KOPT-K1 (cell line): Measurements from ENCODE around the gene WRAP73.

ENCODE experiments used
- H3K27ac ChIP-seq: fragments of 200-600 bp; sonication (generic); 2 replicates; pipeline ENCODE4 v1.5.1; 2016; ENCODE audit warnings: antibody characterized with exemption, mild to moderate bottlenecking, low read depth, low read length; ENCODE audit not compliant: poor library complexity, severe bottlenecking
- H3K36me3 ChIP-seq: fragments of 200-600 bp; sonication (generic); 2 replicates; pipeline ENCODE4 v1.5.1; 2017; ENCODE audit warnings: antibody characterized with exemption, mild to moderate bottlenecking, low read length, moderate library complexity; ENCODE audit not compliant: insufficient read depth
- H3K9me3 ChIP-seq: fragments of 200-600 bp; sonication (generic); 2 replicates; pipeline ENCODE4 v1.5.1; 2017; ENCODE audit warnings: antibody characterized with exemption, low read length, mild to moderate bottlenecking; ENCODE audit not compliant: insufficient read depth, poor library complexity, severe bottlenecking

Gene WRAP73

DNA sequence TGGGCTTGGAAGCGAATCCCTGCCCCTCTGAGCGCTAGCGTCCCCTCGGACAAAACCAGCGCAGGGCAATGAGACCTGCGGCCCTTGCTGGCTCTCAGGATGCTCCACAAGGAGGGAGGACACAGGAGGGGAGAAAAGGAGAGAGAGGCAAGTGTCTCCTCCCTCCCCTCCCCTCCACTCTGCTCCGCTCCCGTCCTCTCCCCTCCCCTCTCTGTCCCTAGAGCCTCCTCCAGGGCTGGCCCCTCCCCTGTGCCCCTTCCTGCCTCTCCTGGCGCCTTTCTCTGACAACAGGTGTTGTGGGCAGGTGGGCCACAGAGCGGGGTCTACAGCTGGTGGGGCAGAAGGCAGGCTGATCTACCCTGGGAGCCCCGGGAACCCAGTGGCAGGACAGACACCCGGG is 37.6 kb upstream of the WRAP73 start:
- Histone ChIP-seq H3K36me3 (no peaks in the 10 kb centered on the region), H3K9me3 (no peaks in the 10 kb centered on the region), H3K27ac (no peak overlapping the region)

DNA sequence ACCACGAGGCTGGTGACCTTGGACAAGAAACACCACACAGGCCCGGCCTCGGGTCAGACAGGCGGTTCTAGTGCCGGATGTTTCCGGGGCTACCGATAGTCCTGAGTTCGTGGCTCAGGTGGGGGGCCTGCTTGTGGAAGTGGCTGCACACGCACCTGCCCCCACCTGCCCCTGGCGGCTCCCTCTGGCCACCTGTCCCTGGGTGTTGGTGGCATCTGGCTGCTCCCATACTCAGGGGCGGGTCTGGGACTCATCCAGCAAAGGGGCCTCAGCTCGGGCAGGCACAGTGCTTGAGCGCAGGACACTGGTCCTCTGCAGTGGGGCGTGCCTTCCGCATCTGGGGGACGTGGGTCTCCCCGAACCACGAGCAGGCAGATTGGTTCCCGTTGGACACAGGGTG is 36.0 kb upstream of the WRAP73 start:
- Histone ChIP-seq H3K9me3 (no peaks in the 10 kb centered on the region), H3K36me3 (no peaks in the 10 kb centered on the region), H3K27ac (no peak overlapping the region)

DNA sequence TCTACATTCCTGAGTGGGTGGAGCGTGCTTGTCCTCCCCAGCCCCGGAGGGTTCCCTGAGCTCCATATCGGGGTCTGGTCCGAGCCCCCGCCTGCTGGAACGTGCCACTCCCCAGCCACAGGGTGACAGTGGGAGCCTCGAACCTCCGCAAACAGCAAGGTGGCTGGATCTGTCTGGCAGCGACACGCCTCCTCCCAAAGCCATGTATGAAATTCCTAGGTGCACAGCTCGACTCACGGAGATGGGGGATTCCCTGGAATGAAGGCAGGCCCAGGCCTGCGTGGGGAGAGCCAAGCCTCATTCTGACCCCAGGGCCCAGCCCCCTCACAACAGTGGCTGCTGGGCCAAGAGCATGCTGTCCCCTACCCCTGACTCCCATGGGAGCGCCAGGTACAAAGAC is 35.3 kb upstream of the WRAP73 start:
- H3K27ac ChIP-seq, result no peak overlapping the region
- H3K36me3 ChIP-seq, result no peaks in the 10 kb centered on the region
- H3K9me3 ChIP-seq, result no peaks in the 10 kb centered on the region

DNA sequence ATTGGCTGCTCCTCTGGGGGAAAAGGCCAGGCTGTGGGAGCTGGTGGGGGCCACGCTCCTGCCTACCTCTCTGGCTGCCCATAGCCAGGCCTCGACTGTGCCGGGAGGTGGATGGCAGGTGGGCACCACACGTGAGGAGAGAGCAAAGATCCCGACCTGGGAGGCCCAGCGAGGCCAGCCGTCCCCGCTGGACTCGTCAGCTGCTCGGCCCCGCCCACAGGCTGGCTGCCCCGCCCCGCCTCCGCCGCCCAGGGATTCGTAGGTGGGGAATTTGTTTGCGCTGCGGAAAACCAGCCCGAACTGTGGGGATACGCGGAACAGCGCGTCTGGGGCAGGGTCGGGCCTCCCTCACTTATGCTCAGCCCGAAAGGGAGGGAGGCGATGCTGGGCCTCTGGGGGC is 34.1 kb upstream of the WRAP73 start:
- H3K36me3 ChIP-seq, result no peaks in the 10 kb centered on the region
- H3K9me3 ChIP-seq, result no peaks in the 10 kb centered on the region
- H3K27ac ChIP-seq, result no peak overlapping the region

DNA sequence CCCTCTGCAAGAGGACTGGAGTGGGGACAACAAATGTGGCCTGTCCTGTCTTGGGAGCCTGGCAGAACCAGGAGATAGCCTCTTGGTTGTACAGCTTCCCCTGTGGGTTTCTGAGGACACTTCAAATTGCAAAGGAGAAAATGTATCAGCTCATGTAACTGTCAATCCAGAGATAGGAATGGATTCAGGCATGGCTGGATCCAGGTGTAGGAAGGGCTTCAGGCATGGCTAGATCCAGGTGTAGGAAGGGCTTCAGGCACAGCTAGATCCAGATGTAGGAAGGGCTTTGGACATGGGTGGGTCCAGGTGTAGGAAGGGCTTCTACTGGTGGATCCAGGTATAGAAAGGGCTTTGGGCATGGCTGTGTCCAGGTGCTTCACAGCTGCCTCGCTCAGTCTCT is 33.3 kb upstream of the WRAP73 start:
- H3K9me3 ChIP-seq, result no peaks in the 10 kb centered on the region
- no peaks in the 10 kb centered on the region for H3K36me3 ChIP-seq
- no peak overlapping the region for H3K27ac ChIP-seq

DNA sequence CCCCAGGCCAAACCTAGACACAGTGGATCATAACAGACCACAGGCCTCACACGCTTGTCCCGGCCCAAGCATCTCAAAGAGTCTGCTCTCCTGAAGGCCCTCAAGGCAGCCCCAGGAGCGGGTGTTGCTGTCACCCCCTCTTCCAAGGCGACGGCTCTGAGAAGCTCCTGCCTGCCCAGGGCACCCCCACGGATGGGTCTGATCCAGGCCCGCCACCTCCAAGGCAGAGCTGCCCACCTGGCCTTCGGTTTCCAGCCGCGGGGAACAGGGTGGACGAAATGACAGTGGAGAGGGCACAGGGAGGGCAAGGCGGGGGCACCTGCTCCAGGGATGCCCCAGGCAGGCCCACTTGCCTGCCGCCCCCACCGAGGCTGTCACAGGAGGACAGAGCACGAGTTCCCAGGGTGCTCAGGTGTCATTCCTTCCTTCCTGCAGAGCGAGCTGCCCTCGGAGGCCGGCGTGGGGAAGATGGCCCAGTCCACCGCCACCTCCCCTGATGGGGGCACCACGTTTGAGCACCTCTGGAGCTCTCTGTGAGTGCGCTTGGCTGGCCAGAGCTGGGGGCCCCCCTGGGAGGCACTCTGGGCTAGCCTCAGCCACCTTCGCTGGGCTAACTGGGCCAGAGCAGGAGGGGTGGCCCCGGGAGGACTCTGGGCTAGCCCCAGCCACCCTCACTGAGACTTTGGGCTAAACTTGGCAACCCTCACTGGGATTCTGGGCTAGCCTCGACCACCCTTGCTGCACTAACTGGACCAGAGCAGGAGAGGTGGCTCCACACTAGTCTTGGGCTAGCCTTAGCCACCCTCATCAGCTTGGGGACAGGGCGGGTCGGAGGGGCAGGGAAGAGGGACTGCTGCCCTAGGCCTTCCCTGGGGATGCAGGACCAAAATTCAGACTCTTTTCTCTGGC is 32.2 kb upstream of the WRAP73 start:
- H3K27ac ChIP-seq, result no peak overlapping the region
- H3K36me3 ChIP-seq, result no peaks in the 10 kb centered on the region

DNA sequence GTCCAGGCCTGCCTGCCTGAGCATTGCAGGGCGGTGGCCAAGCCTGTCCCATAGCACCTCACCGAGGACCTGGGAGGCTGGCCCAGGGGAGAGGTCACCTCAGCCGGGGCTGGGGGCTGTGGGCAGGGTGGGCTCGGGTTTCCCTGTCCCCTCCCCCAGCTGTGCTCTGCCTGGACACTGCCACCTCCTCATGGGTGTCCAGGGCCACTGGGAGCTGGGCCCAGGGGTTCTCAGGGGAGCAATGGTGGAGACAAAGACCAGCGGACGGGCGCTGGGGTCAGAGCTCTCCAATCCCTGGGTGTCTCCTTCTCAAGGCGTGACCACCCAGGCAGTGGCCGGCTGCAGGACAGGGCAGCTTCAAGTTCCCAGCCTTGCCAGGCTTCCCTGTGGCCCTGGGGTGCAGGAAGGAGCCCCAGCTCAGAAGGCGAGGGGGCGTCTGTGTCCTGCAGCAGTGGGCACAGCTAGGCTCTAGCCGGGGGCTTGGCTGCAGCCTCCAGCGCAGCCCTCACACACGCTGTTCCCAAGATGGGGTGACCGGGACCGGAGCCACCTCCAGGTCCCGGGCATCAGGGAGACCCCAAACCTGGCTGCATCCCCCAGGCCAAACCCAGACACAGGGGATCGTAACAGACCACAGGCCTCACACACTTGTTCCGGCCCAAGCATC is 31.5 kb upstream of the WRAP73 start:
- Histone ChIP-seq H3K9me3 (no peaks in the 10 kb centered on the region), H3K27ac (no peak overlapping the region), H3K36me3 (no peaks in the 10 kb centered on the region)

More for the DNA sequence above, 32.2 kb upstream of the WRAP73 start:
- H3K9me3 ChIP-seq, result no peaks in the 10 kb centered on the region

DNA sequence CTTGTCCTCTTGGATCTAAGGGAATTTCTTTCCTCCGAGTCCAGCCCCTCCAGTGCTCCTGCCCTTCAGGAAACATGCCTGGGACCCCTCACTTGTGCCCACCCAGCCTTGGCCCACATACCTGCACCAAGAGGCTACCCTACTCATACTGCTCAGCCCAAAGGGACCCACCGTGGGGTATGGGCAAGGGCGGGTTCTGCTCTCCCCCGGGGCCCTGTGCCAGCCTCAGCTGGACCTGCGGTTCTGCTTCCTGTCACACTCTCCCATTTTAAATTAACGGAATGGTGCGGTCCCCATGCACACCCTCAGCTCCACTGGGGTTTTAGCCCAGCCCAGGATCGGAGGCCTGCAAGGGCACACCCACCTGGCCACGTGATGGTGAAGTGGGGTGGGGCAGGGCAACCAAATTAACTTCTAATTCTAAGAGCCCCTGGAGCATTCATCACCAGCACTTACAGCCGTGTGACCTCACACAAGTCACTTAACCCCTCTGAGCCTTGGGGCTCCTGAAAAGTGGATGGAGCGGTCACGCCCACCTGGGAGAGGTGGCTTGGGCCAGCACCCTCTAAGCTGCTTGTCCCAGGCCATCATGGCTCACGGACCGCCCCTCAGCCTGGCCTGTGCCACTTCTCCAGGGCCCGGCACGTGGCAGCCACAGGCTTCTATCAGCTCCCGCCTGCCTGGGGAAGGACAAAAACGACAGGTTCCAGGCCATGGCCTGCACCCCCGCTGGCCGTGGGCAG is 30.8 kb upstream of the WRAP73 start:
- Histone ChIP-seq H3K27ac (no peak overlapping the region), H3K36me3 (no peaks in the 10 kb centered on the region), H3K9me3 (no peaks in the 10 kb centered on the region)

DNA sequence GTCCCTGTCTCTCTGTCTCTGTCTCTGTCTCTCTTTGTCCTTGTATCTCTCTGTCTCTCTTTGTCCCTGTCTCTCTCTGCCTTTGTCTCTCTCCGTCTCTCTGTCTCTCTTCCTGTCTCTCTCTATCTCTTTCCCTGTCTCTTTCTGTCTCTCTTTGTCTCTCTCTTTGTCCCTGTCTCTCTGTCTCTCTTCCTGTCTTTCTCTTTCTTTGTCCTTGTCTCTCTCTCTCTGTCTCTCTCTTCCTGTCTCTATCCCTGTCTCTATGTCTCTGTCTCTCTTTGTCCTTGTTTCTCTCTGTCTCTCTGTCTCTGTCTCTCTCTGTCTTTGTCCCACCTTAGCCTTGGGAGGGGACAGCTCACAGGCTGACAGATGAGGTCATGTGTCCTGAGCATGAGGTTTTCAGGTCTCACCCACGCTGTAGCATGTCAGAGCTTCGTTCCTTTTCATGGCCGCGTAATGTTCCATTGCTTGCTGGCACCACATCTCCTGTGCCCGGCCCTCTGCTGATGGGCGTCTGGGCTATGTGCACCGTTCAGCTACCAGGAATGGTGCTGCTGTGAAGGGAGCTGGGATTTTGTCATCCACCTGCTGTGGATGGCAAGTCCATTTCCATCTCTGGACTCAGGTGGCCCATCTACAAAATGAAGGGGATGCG is 30.0 kb upstream of the WRAP73 start:
- no peak overlapping the region for H3K27ac ChIP-seq
- H3K9me3 ChIP-seq, result no peaks in the 10 kb centered on the region
- no peaks in the 10 kb centered on the region for H3K36me3 ChIP-seq

DNA sequence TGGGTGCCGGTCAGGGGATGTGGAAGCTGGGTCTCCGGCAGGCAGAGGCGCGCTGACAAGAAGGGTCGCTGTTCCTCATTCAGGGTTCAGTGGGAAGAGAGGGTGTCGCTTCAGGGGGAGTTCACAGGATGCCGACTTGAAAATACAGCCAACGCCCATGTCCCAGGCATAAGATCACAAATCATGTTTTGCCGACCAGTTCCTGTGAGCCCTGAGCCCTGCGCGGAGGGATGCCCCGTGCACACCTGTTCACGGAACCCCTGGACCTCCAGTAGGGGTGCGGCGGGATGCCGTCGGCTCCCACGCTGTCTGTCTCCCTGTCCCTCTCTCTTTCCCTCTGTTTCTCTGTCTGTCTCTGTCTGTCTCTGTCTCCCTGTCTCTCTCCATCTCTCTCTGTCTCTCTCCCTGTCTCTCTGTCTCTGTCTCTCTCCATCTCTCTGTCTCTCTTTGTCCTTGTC is 29.2 kb upstream of the WRAP73 start:
- no peaks in the 10 kb centered on the region for H3K9me3 ChIP-seq
- no peaks in the 10 kb centered on the region for H3K36me3 ChIP-seq
- no peak overlapping the region for H3K27ac ChIP-seq

DNA sequence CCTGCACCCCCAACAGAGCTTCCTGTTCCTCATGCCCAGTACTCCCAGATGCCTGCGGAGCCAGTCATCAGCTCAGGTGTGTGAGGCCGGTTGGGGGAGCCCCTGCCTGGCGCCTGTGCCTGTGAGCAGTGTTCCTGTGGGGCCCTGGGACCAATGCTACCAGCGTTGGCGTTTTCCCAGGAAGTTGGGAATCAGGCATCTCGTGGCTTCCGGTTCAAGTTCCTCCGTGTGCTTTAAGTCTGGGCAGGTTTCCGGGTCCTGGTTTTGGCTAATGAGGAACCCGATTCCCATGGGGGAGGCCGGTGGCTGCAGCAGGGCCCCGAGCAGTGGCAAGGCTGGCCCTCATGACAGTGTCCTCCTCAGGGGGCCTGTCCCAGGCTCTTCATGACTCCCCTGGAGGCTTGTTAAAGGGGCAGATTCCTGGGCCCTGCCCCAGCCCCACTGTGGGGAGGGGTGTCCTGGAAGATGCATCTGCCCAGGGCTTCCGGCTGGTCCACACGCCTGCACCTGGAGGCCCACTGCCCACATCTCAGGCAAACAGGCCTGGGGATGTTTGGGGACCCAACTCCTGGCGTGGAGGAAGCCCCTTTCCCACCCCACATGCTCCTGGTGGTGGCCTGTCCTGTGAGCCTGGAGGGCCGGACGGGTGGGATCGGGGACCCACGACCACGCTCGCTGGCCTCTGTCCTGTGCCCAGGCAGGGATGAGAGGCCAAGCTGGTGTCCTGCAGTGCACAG is 28.6 kb upstream of the WRAP73 start:
- Histone ChIP-seq H3K9me3 (no peaks in the 10 kb centered on the region), H3K36me3 (no peaks in the 10 kb centered on the region), H3K27ac (no peak overlapping the region)

DNA sequence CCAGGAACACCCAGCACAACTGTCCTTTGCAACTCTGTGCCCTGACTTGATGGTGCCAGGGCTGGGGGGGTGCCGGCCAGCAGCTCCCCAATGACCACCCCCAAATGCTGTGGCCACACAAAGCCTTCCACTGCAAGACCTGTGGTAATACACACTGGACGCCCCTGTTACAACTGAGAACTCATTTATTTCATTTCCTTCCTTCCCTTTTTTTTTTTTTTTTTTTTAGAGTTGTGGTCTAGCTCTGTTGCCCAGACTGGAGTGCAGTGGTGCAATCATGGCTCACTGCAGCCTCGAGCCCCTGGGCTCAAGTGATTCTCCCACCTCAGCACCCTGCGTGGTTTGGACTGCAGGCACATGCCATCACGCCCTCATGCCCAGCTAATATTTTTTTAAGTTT is 27.6 kb upstream of the WRAP73 start:
- H3K27ac ChIP-seq, result no peak overlapping the region
- no peaks in the 10 kb centered on the region for H3K36me3 ChIP-seq
- H3K9me3 ChIP-seq, result no peaks in the 10 kb centered on the region

DNA sequence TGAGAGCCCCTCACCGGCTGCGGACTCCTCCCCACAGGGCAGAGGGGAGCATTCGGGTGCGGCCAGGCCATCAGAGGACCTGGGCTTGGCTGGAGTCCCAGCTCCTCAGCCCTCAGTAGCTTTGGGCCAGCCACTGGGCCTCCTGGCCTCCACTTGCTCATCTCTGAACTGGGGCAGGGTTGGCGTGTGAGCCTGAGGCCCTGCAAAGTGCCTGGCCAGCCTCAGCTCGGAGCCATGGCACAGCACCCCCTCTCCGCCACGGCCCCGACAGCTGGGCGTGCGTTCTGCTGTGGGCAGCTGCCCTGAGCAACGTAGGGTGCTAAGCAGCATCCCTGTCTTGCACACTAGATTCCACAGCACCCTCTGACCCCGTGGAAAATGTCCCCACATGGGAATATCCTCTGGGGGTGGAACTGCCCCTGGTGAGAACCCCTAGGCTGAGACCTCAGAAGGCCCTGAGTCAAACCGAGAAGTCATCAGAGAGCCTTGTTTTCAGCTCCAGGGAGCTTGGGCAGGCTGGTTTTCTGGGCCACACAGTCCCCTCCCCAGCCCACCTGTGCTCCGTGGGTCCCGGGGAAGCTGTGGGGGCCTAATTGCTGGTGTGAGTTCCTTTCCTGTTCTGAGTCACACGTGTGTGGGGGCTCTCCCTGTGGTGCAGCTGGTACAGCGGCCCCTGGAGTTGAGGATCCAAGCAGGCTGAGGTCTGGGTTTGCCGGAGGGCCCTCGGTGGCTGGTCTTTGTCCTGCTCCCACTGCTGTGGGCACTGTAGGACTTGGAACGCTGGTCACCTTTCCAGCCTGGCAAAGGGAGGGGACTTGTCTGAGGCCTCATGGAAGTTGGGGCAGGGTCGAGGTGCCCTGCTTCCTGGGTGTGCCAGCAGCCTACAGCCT is 26.9 kb upstream of the WRAP73 start:
- no peak overlapping the region for H3K27ac ChIP-seq
- H3K9me3 ChIP-seq, result no peaks in the 10 kb centered on the region
- no peaks in the 10 kb centered on the region for H3K36me3 ChIP-seq
